ENCODE data around the gene SSU72. TPM values are rescaled to one million over a fixed set of nuclear protein-coding genes. Genes with fewer than 3 reads are reported as not detected.
A peak's percentile ranks its signal among the peaks of the same experiment; 100 is the strongest.

Gene SSU72
- total RNA-seq, 3 donors from 2014 or later, result 117 to 123 (median 120) TPM

DNA sequence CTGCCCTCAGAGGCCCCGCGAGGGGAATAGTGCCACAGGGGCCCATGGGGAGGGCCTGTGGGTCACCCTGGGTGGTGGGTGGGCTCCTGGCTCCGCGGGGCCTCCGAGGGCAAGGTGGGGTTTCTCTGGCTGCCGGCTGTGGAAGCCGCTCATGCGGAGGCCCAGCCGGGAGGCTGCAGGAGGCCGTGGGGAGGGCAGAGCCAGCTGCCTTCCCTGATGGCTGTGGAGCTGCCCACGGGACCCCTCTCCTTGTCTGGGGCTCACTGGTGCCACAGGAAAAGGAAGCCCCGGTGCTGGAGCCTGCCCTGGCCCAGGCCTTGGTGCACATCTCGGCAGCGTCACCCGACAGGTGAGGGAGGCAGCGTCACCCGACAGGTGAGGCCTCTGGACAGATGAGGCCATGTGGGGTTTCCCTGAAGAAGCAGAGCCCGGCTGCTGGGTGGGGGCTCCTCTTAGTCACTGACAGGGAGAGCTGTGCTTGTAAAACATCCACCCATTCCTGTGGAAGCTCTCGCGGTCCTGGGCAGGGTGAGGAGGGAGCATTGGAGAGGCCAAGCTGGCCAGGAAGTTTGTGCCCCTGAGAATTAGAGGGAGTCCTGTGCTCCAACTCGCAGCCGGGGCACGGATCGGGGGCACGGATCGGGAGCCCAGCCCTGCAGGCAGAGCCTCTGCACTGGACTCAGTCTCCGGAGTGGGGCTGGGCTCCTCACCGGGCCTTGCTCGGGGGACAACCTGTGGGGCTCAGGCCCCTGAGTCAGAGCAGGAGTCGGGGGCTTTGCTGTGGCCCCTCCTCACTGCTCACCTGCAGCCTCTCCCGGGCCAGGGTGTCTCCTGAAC is 46.7 kb upstream of the SSU72 start:
- Histone ChIP-seq H3K4me1 (ENCODE audit: low read depth) (peaks cover 11% of the 10 kb centered on the region), H3K9me3 (no peaks in the 10 kb centered on the region)
- ATAC-seq, result no peak

GRCh38 chr1:1620433-1621139 is 45.9 kb upstream of the SSU72 start:
- Histone ChIP-seq H3K4me3 (no peak overlapping the region), H3K4me1 (ENCODE audit: low read depth) (peaks cover 12% of the 10 kb centered on the region), H3K9me3 (no peaks in the 10 kb centered on the region), H3K36me3 (ENCODE audit: low read depth) (no peaks in the 10 kb centered on the region)
- no peak for TF ChIP-seq CTCF (IDR thresholded peaks at IDR 0.05)
- DNase-seq (peak in 1 of 3 donors; percentile 46), ATAC-seq (no peak)
- intact Hi-C loops (cut with DNase I, micrococcal nuclease), result no loop called here

More for the DNA sequence above, 46.7 kb upstream of the SSU72 start:
- H3K4me3 ChIP-seq, result no peak overlapping the region
- H3K36me3 ChIP-seq (ENCODE audit: low read depth), result no peaks in the 10 kb centered on the region
- DNase-seq, result peak in 1 of 3 donors; percentile 51
- TF ChIP-seq CTCF (IDR thresholded peaks at IDR 0.05), result no peak
- intact Hi-C loops (cut with DNase I, micrococcal nuclease), result no loop called here

DNA sequence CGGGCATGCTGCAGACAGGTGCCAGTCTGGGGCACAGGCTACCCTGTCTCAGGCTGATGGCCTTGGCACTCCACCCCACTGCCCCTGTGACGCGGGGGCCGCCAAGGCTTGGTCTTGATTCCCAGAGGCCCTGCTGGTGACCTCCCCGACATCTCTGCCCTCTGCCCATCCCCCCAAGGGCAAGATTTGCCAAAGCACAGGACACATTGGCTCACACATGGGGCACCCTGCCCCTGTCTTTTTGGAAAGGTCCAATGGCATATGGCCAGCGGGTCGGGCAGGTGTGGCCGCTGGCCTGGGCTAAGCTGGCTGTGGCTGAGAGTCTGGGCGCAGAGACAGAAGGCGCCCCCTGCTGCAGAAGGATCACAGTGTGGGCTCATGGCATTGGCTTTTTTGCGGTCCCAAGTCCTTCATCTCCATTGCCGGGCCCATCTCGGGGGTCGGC is 45.3 kb upstream of the SSU72 start:
- ATAC-seq, result no peak
- no peak for TF ChIP-seq CTCF (IDR thresholded peaks at IDR 0.05)
- peaks cover 12% of the 10 kb centered on the region for H3K4me1 ChIP-seq (ENCODE audit: low read depth)
- DNase-seq, result peak in 2 of 3 donors; percentile 28 to 53
- intact Hi-C loops (cut with DNase I, micrococcal nuclease), result no loop called here
- no peaks in the 10 kb centered on the region for H3K9me3 ChIP-seq
- H3K36me3 ChIP-seq (ENCODE audit: low read depth), result no peaks in the 10 kb centered on the region
- H3K4me3 ChIP-seq, result no peak overlapping the region

GRCh38 chr1:1618396-1619068 is 43.9 kb upstream of the SSU72 start:
- DNase-seq, result peak in 1 of 3 donors; percentile 54
- no peaks in the 10 kb centered on the region for H3K9me3 ChIP-seq
- H3K36me3 ChIP-seq (ENCODE audit: low read depth), result no peaks in the 10 kb centered on the region
- no peak for TF ChIP-seq CTCF (IDR thresholded peaks at IDR 0.05)
- intact Hi-C loops (cut with DNase I, micrococcal nuclease), result no loop called here
- ATAC-seq, result no peak
- no peak overlapping the region for H3K4me3 ChIP-seq
- H3K4me1 ChIP-seq (ENCODE audit: low read depth), result peaks cover 23% of the 10 kb centered on the region

- DNase-seq (peak in 1 of 3 donors; percentile 49), ATAC-seq (no peak)
- Histone ChIP-seq H3K4me3 (no peak overlapping the region), H3K4me1 (ENCODE audit: low read depth) (peaks cover 23% of the 10 kb centered on the region), H3K9me3 (no peaks in the 10 kb centered on the region), H3K36me3 (ENCODE audit: low read depth) (no peaks in the 10 kb centered on the region)
- TF ChIP-seq CTCF (IDR thresholded peaks at IDR 0.05), result no peak
- intact Hi-C loops (cut with DNase I, micrococcal nuclease), result no loop called here
Measured at GRCh38 chr1:1617925-1618324, 43.3 kb upstream of the SSU72 start.
